ENCODE results near the gene XDH. TPM values are rescaled to one million over a fixed set of nuclear protein-coding genes. Genes with fewer than 3 reads are reported as not detected.

Gene XDH
- total RNA-seq, 4 donors from 2014 or later, result 25.9 to 57.9 (median 37.2) TPM

GRCh38 chr2:31335921-31336585 is 78.5 kb downstream of the XDH start:
- Histone ChIP-seq H3K36me3 (no peaks in the 10 kb centered on the region), H3K27me3 (no peaks in the 10 kb centered on the region), H3K27ac (no peak overlapping the region), H3K4me3 (no peak overlapping the region), H3K4me1 (no peaks in the 10 kb centered on the region), H3K9me3 (no peaks in the 10 kb centered on the region)
- no peak for TF ChIP-seq POLR2AphosphoS5 (IDR thresholded peaks at IDR 0.05)
- no peak for TF ChIP-seq EP300 (IDR thresholded peaks at IDR 0.05; ENCODE audit: low read depth)
- DNase-seq, result no peak
- in situ Hi-C loops (cut with MboI; ENCODE audit: low pct_ligation_motif_present in 1 of 4, low pct_unique_long_range_greater_than_20kb in 1 of 4, low sequenced_read_pairs in 3 of 4), result loop anchor here (5.0 to 25.0 kb wide), 6 partner anchors 101 to 1149 kb away; partner anchors contain the start of gene EHD3 (in 1 of the 4)
- WGBS, 2 donors (ENCODE audit: low coverage in 1 of 2), result 70 to 84% methylated on average over 2 to 5 of the region's 5 CpGs
- intact Hi-C loops (cut with DNase I; ENCODE audit: low total_unique reads), result loop anchor here (10.0 kb wide), 1 partner anchor 101 kb away; the partner anchor contains the start of gene EHD3

GRCh38 chr2:31334311-31335026 is 80.1 kb downstream of the XDH start:
- in situ Hi-C loops (cut with MboI; ENCODE audit: low pct_ligation_motif_present in 1 of 4, low pct_unique_long_range_greater_than_20kb in 1 of 4, low sequenced_read_pairs in 3 of 4), result loop anchor here (5.0 to 25.0 kb wide), 7 partner anchors 100 to 1147 kb away; partner anchors contain the start of gene EHD3 (in 1 of the 4)
- TF ChIP-seq EP300 (IDR thresholded peaks at IDR 0.05; ENCODE audit: low read depth), result no peak
- no peak for TF ChIP-seq POLR2AphosphoS5 (IDR thresholded peaks at IDR 0.05)
- TF ChIP-seq POLR2A (IDR thresholded peaks at IDR 0.05), result no peak
- Histone ChIP-seq H3K27ac (no peak overlapping the region), H3K36me3 (no peaks in the 10 kb centered on the region), H3K4me1 (no peaks in the 10 kb centered on the region), H3K9me3 (no peaks in the 10 kb centered on the region), H3K4me3 (no peak overlapping the region), H3K27me3 (no peaks in the 10 kb centered on the region)
- WGBS, 2 donors (ENCODE audit: low coverage in 1 of 2), result 62 to 63% methylated on average over 5 of the region's 5 CpGs
- DNase-seq, result no peak
- intact Hi-C loops (cut with DNase I; ENCODE audit: low total_unique reads), result loop anchor here (10.0 kb wide), 1 partner anchor 100 kb away; the partner anchor contains the start of gene EHD3

- Histone ChIP-seq H3K4me1 (no peaks in the 10 kb centered on the region), H3K36me3 (no peaks in the 10 kb centered on the region), H3K27ac (no peak overlapping the region), H3K27me3 (no peaks in the 10 kb centered on the region), H3K4me3 (no peak overlapping the region), H3K9me3 (no peaks in the 10 kb centered on the region)
- peak; percentile 83 for DNase-seq
- in situ Hi-C loops (cut with MboI; ENCODE audit: low pct_ligation_motif_present in 1 of 4, low pct_unique_long_range_greater_than_20kb in 1 of 4, low sequenced_read_pairs in 3 of 4) (loop anchor here (5.0 to 25.0 kb wide), 6 partner anchors 99 to 1146 kb away; partner anchors contain the start of gene EHD3 (in 1 of the 4)), intact Hi-C loops (cut with DNase I; ENCODE audit: low total_unique reads) (loop anchor here (2.0 to 10.0 kb wide), 2 partner anchors 99 to 619 kb away; partner anchors contain the start of gene EHD3)
- TF ChIP-seq EP300 (IDR thresholded peaks at IDR 0.05; ENCODE audit: low read depth) (no peak), CTCF (IDR thresholded peaks at IDR 0.05) (peak; percentile 83 to 90 (median 84))
- 10 to 22% methylated on average over 1 to 8 of the region's 8 CpGs for WGBS, 2 donors (ENCODE audit: low coverage in 1 of 2)
Measured at GRCh38 chr2:31333527-31334183, 80.9 kb downstream of the XDH start.

GRCh38 chr2:31333046-31333445 is 81.5 kb downstream of the XDH start:
- Histone ChIP-seq H3K4me1 (no peaks in the 10 kb centered on the region), H3K36me3 (no peaks in the 10 kb centered on the region), H3K9me3 (no peaks in the 10 kb centered on the region), H3K27me3 (no peaks in the 10 kb centered on the region), H3K27ac (no peak overlapping the region), H3K4me3 (no peak overlapping the region)
- TF ChIP-seq CTCF (IDR thresholded peaks at IDR 0.05) (no peak), POLR2AphosphoS5 (IDR thresholded peaks at IDR 0.05) (no peak), EP300 (IDR thresholded peaks at IDR 0.05; ENCODE audit: low read depth) (no peak), POLR2A (IDR thresholded peaks at IDR 0.05) (no peak)
- WGBS, 2 donors (ENCODE audit: low coverage in 1 of 2), result 83% methylated on average over 5 of the region's 5 CpGs; no CpG with 5 or more reads in 1 of the 2 donors
- intact Hi-C loops (cut with DNase I; ENCODE audit: low total_unique reads), result loop anchor here (2.0 to 10.0 kb wide), 2 partner anchors 98 to 618 kb away; partner anchors contain the start of gene EHD3
- no peak for DNase-seq
- in situ Hi-C loops (cut with MboI; ENCODE audit: low pct_ligation_motif_present in 1 of 4, low pct_unique_long_range_greater_than_20kb in 1 of 4, low sequenced_read_pairs in 3 of 4), result loop anchor here (5.0 to 25.0 kb wide), 6 partner anchors 98 to 1146 kb away; partner anchors contain the start of gene EHD3 (in 1 of the 4)
